HepG2 (cell line): ENCODE results near the gene SMAP2. TPM values are rescaled to one million over a fixed set of nuclear protein-coding genes. Genes with fewer than 3 reads are reported as not detected.

ENCODE experiments used
- BHLHE40 ChIP-seq: IDR thresholded peaks from 2 replicates; pipeline ENCODE4 v1.6.1; 2011; ENCODE audit warnings: low read length, improper control_type of control experiment
- DNMT3B ChIP-seq: conservative IDR thresholded peaks from 2 replicates; pipeline ENCODE4 v1.6.1; 2016; ENCODE audit warnings: missing biosample characterization, control low read depth
- ELF1 ChIP-seq: sonication (generic); formaldehyde crosslinking; IDR thresholded peaks from 2 replicates; pipeline ENCODE4 v1.4.0; 2020; ENCODE audit warnings: missing genetic modification reagents
- ELF3 ChIP-seq: IDR thresholded peaks from 2 replicates; pipeline ENCODE4 v1.6.1; 2016; ENCODE audit warnings: missing genetic modification reagents, missing compliant biosample characterization
- EZH2 ChIP-seq: conservative IDR thresholded peaks from 2 replicates; pipeline ENCODE4 v1.6.1; 2012; ENCODE audit warnings: mild to moderate bottlenecking, low read depth, low read length, moderate library complexity
- HBP1 ChIP-seq: IDR thresholded peaks from 2 replicates; pipeline ENCODE4 v1.6.1; 2016; ENCODE audit warnings: low read depth, control low read depth
- JDP2 ChIP-seq: sonication (generic); formaldehyde crosslinking; IDR thresholded peaks from 2 replicates; pipeline ENCODE4 v1.8.1; 2022; ENCODE audit warnings: missing genetic modification reagents, borderline replicate concordance
- LCORL ChIP-seq, 2 experiments: fragments of 450-650 bp in 1 of 2; sonication (generic) in 1 of 2; formaldehyde crosslinking in 1 of 2; IDR thresholded peaks; 2 replicates each; pipeline versions ENCODE4 v1.5.0 to v1.6.1; 2017 to 2020; ENCODE audit warnings: antibody characterized with exemption in 1 of 2, missing genetic modification reagents in 1 of 2
- PHF20 ChIP-seq: sonication (generic); formaldehyde crosslinking; IDR thresholded peaks from 2 replicates; pipeline ENCODE4 v1.5.0; 2020; ENCODE audit warnings: mild to moderate bottlenecking, missing genetic modification reagents
- POLR2A ChIP-seq, 2 experiments: IDR thresholded peaks; 2 replicates each; pipeline ENCODE4 v1.6.1; 2011; ENCODE audit warnings: low read depth in 2 of 2, low read length in 2 of 2, mild to moderate bottlenecking in 1 of 2, moderate library complexity in 1 of 2; ENCODE audit not compliant: insufficient read depth in 1 of 2
- SAP130 ChIP-seq: IDR thresholded peaks from 2 replicates; pipeline ENCODE4 v1.6.1; 2016; ENCODE audit warnings: low read depth
- SIN3B ChIP-seq: fragments of 150-350 bp; IDR thresholded peaks from 2 replicates; pipeline ENCODE4 v1.6.1; 2014; ENCODE audit warnings: low read length
- SMAD1 ChIP-seq: sonication (generic); formaldehyde crosslinking; IDR thresholded peaks from 2 replicates; pipeline ENCODE4 v1.4.0; 2020; ENCODE audit warnings: missing genetic modification reagents, low read depth, mild to moderate bottlenecking, borderline replicate concordance
- TAF1 ChIP-seq: sonication (generic); formaldehyde crosslinking; IDR thresholded peaks from 2 replicates; pipeline ENCODE4 v1.4.0; 2020; ENCODE audit warnings: missing genetic modification reagents
- TBL1XR1 ChIP-seq: fragments of 150-350 bp; IDR thresholded peaks from 2 replicates; pipeline ENCODE4 v1.6.1; 2014; ENCODE audit warnings: borderline replicate concordance, low read length; ENCODE audit not compliant: partially characterized antibody
- ZBTB10 ChIP-seq: sonication (generic); formaldehyde crosslinking; IDR thresholded peaks from 2 replicates; pipeline ENCODE4 v1.4.0; 2020; ENCODE audit warnings: missing genetic modification reagents, borderline replicate concordance
- ZMAT3 ChIP-seq: sonication (generic); formaldehyde crosslinking; conservative IDR thresholded peaks from 2 replicates; pipeline ENCODE4 v1.7.0; 2021; ENCODE audit warnings: missing genetic modification reagents
- ZNF589 ChIP-seq: sonication (generic); formaldehyde crosslinking; conservative IDR thresholded peaks from 2 replicates; pipeline ENCODE4 v1.8.0; 2022; ENCODE audit warnings: mild to moderate bottlenecking, moderate library complexity, missing genetic modification reagents
- ZNF746 ChIP-seq: sonication (generic); formaldehyde crosslinking; IDR thresholded peaks from 2 replicates; pipeline ENCODE4 v1.8.0; 2022; ENCODE audit warnings: mild to moderate bottlenecking, missing genetic modification reagents
- ZNF75D ChIP-seq: sonication (generic); formaldehyde crosslinking; IDR thresholded peaks from 2 replicates; pipeline ENCODE4 v1.8.1; 2023; ENCODE audit warnings: missing genetic modification reagents, mild to moderate bottlenecking, borderline replicate concordance
- ZSCAN9 ChIP-seq: IDR thresholded peaks from 2 replicates; pipeline ENCODE4 v1.6.1; 2016; ENCODE audit warnings: borderline replicate concordance
- polyA plus RNA-seq, 8 experiments: library from polyadenylated mRNA; depleted of rRNA in 3 of 8; stranded (reverse) in 7 of 8; unstranded in 1 of 8; fragments of >200 nt; fragmentation: Illumina TruSeq in 4 of 8; extraction: Trizol in 4 of 8; gene quantifications; 2 replicates each; pipeline versions ENCODE4 v1.2.1 to v1.2.3, GENCODE V29; 2011 to 2016; ENCODE audit warnings: low read depth in 4 of 8, missing spikeins in 1 of 8, mixed read lengths in 1 of 8; ENCODE audit not compliant: insufficient read depth in 1 of 8
- total RNA-seq, 5 experiments: library from RNA; depleted of rRNA; stranded (reverse); fragments of >200 nt; fragmentation: Illumina TruSeq; extraction: Trizol; gene quantifications; 2 replicates each; pipeline ENCODE4 v1.2.3, GENCODE V29; 2016; ENCODE audit warnings: low read depth in 1 of 5
- TF ChIP-seq, protein P1 (sequence below): sonication (generic); formaldehyde crosslinking; IDR thresholded peaks from 2 replicates; pipeline ENCODE4 v1.4.0; 2020; ENCODE audit warnings: missing genetic modification reagents, borderline replicate concordance
- TF ChIP-seq, protein P2 (sequence below): sonication (generic); formaldehyde crosslinking; IDR thresholded peaks from 2 replicates; pipeline ENCODE4 v1.4.0; 2020; ENCODE audit warnings: mild to moderate bottlenecking, missing genetic modification reagents

The SMAP2 gene
- total and polyA plus RNA-seq, 2 of the 13 experiments (the other 11 are each of a cell fraction or from before 2014, with no cell fraction given): 19.0 to 22.3 TPM

GRCh38 chr1:40338745-40339419 lies 34.6 kb upstream of the SMAP2 start (continued):
- TF ChIP-seq, protein P1, sequence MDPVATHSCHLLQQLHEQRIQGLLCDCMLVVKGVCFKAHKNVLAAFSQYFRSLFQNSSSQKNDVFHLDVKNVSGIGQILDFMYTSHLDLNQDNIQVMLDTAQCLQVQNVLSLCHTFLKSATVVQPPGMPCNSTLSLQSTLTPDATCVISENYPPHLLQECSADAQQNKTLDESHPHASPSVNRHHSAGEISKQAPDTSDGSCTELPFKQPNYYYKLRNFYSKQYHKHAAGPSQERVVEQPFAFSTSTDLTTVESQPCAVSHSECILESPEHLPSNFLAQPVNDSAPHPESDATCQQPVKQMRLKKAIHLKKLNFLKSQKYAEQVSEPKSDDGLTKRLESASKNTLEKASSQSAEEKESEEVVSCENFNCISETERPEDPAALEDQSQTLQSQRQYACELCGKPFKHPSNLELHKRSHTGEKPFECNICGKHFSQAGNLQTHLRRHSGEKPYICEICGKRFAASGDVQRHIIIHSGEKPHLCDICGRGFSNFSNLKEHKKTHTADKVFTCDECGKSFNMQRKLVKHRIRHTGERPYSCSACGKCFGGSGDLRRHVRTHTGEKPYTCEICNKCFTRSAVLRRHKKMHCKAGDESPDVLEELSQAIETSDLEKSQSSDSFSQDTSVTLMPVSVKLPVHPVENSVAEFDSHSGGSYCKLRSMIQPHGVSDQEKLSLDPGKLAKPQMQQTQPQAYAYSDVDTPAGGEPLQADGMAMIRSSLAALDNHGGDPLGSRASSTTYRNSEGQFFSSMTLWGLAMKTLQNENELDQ (CRISPR knock-in tag): no peak
- TF ChIP-seq JDP2 (CRISPR knock-in tag) (no peak), ZNF746 (no peak), ZSCAN9 (CRISPR knock-in tag) (no peak), ZBTB10 (CRISPR knock-in tag) (no peak), SIN3B (0 out of 2 replicates have a peak, but pooled peaks have one; percentile 39), SMAD1 (CRISPR knock-in tag) (0 out of 2 replicates have a peak, but pooled peaks have one; percentile 37), HBP1 (no peak), EZH2 (no peak), POLR2A (IDR thresholded peaks at IDR 0.05; ENCODE audit: insufficient read depth in 1 of 2, low read depth in 2 of 2, low read length in 2 of 2) (no peak), TBL1XR1 (no peak), ELF3 (CRISPR knock-in tag) (0 out of 2 replicates have a peak, but pooled peaks have one; percentile 22), BHLHE40 (no peak), TAF1 (no peak), ZNF589 (no peak), PHF20 (no peak), ZMAT3 (no peak), ZNF75D (no peak), SAP130 (CRISPR knock-in tag) (peak; percentile 42; the same call in 1 of the 2 replicates), LCORL (IDR thresholded peaks at IDR 0.05) (no peak), LCORL (CRISPR knock-in tag; IDR thresholded peaks at IDR 0.05) (peak; percentile 65), DNMT3B (CRISPR knock-in tag) (no peak), ELF1 (peak; percentile 66)
- TF ChIP-seq, protein P2, sequence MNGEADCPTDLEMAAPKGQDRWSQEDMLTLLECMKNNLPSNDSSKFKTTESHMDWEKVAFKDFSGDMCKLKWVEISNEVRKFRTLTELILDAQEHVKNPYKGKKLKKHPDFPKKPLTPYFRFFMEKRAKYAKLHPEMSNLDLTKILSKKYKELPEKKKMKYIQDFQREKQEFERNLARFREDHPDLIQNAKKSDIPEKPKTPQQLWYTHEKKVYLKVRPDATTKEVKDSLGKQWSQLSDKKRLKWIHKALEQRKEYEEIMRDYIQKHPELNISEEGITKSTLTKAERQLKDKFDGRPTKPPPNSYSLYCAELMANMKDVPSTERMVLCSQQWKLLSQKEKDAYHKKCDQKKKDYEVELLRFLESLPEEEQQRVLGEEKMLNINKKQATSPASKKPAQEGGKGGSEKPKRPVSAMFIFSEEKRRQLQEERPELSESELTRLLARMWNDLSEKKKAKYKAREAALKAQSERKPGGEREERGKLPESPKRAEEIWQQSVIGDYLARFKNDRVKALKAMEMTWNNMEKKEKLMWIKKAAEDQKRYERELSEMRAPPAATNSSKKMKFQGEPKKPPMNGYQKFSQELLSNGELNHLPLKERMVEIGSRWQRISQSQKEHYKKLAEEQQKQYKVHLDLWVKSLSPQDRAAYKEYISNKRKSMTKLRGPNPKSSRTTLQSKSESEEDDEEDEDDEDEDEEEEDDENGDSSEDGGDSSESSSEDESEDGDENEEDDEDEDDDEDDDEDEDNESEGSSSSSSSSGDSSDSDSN: peak; percentile 28; the same call in 1 of the 2 replicates
